Panc1 (cell line): ENCODE measurements around the gene SPRED2. TPM values are rescaled to one million over a fixed set of nuclear protein-coding genes. Genes with fewer than 3 reads are reported as not detected.

Experiments
- total RNA-seq: library from RNA; stranded (reverse); gene quantifications from one replicate; pipeline ENCODE4 v1.2.1, GENCODE V29; 2021; ENCODE audit not compliant: unreplicated experiment

SPRED2 gene
- total RNA-seq, 1 experiment from 2014 or later, result 60.1 TPM

Other genes with a start within 250 kb of the SPRED2 start
- gene ACTR2, start 204.8 kb downstream of the SPRED2 start, total RNA-seq, result 347 TPM